Body of pancreas (tissue), 4 donors: Measurements from ENCODE around the gene RAB11FIP4.

Experiments used
- POLR2A ChIP-seq, 3 donors: fragments of 450-650 bp; IDR thresholded peaks; one replicate each; pipeline ENCODE4 v1.6.1; 2016; ENCODE audit warnings: antibody characterized with exemption in 3 of 3, mild to moderate bottlenecking in 2 of 3
- TF ChIP-seq, protein P1 (sequence below), 7 experiments: fragments of 450-650 bp in 4 of 7; fragments of 200-600 bp in 3 of 7; sonication (generic) in 3 of 7; IDR thresholded peaks; one replicate each; pipeline ENCODE4 v1.5.1; 2016 to 2019; ENCODE audit warnings: antibody characterized with exemption in 7 of 7

DNA sequence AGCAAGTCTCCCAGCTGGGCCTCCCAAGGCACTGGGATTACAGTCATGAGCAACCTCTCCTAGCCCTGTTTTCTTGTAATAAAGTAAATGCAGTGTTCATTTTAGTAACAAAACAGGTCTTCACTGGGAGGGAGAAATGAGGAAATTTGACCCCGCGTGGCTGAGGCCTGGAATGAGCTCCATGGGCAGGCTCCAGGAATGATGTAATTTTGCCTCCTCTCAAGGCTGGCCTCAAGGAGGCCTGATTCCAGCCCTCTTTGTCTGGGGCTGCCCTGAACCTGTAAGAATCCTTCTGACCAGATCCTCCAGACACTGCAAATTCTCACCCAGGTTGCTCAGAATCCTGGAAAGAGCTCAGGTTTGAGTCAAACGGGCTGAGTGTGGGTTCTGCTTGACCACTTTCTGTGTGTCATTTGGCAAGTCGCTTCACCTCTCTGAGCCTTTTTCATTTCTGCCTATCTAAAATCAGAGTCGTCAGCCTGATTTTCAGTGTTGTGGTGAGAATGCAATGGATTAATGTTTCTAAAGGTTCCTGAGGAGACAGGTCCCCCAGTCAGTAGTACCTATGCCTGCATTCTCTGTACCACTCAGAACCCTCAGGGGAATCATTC is 57.1 kb downstream of the RAB11FIP4 start:
- TF ChIP-seq, protein P1, sequence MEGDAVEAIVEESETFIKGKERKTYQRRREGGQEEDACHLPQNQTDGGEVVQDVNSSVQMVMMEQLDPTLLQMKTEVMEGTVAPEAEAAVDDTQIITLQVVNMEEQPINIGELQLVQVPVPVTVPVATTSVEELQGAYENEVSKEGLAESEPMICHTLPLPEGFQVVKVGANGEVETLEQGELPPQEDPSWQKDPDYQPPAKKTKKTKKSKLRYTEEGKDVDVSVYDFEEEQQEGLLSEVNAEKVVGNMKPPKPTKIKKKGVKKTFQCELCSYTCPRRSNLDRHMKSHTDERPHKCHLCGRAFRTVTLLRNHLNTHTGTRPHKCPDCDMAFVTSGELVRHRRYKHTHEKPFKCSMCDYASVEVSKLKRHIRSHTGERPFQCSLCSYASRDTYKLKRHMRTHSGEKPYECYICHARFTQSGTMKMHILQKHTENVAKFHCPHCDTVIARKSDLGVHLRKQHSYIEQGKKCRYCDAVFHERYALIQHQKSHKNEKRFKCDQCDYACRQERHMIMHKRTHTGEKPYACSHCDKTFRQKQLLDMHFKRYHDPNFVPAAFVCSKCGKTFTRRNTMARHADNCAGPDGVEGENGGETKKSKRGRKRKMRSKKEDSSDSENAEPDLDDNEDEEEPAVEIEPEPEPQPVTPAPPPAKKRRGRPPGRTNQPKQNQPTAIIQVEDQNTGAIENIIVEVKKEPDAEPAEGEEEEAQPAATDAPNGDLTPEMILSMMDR (IDR thresholded peaks at IDR 0.05), result no peak
- TF ChIP-seq POLR2A (IDR thresholded peaks at IDR 0.05), result no peak
